ENCODE results near the gene MSH6.

GRCh38 chr2:47805850-47806249, 22.9 kb downstream of the MSH6 start:
- TF ChIP-seq CTCF (conservative IDR thresholded peaks at IDR 0.05; ENCODE audit: low read length) (no peak), EZH2phosphoT487 (IDR thresholded peaks at IDR 0.05; ENCODE audit: borderline replicate concordance) (no peak)
